Inferior parietal cortex (tissue), 1 donor: ENCODE measurements around the gene PHF21B.

Source experiments
- DNase-seq: peaks from one replicate; pipeline ENCODE4 v3.0.0-alpha.2; 2016; ENCODE audit errors: extremely low spot score

PHF21B gene

DNA sequence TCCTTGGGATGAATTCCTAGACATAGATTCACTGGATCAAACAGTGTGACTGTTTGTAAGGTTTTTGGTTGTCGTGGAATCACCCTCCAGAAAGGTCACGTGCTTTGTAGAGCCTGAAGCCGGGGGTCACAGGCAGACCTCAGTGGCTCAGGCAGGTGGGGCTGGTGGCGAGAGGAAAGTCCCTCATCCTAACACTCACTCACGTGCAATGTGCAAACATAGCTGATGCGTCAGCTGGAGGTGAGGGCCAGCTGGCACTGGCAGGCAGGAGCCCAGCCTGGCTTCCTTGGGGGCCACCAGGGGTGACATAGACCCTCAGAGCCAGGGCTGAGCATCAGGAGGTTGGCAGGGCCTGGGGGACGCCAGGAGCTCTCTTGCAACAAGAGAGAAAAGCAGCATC lies 167.4 kb downstream of the PHF21B start:
- DNase-seq = no peak

DNA sequence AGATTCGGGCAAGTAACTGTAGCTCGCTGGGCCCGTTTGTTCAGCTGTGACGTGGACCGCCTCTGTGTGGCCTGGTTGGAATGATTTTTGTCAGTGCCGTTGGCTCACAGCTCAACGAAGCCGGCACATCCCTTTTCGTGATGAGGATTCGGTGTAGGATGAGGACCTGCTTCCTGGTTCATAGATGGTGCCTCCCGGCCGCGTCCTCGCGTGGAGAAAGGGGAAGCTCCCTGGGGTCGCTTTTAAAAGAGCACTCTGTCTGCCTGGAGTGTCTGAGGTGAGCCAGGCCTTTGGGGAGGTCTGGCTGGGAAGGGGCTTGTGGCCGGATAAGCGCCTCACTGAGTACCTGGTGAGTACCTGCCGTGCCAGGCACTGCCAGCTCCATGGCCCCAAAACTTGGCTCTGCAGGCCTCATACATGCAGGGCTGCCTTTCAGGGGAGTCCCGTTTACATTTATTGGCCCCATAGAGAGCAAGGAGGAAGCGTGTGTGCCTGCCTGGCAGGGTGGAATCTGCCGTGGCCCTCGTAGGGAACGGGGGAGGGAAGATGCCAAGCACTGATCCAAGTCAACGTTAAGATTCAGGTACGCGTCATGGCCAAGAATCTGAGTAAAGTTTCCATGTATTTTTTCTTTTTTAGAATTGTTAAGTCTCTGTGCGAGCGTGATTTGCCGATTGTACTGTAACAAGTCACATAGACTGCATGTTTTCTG lies 169.0 kb downstream of the PHF21B start:
- no peak for DNase-seq

DNA sequence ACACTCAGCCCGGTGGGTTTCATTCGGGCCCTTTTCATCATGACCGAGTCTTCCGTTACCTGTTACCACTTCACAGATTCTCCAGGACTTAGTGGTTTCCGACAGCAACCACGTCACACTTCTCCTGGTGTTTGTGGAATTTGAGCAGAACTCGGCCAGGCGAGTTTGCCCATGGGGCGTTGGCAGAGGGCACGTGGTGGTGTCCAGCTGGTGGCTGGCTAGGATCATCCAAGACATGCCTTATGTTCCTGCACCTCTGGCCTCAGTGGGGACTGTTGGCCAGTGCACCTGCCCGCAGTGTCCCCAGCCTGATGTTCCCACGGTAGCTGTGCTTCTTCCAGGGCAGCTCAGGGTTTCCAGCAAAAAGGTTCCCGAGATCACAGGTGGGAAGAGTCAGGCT lies 170.1 kb downstream of the PHF21B start:
- no peak for DNase-seq

DNA sequence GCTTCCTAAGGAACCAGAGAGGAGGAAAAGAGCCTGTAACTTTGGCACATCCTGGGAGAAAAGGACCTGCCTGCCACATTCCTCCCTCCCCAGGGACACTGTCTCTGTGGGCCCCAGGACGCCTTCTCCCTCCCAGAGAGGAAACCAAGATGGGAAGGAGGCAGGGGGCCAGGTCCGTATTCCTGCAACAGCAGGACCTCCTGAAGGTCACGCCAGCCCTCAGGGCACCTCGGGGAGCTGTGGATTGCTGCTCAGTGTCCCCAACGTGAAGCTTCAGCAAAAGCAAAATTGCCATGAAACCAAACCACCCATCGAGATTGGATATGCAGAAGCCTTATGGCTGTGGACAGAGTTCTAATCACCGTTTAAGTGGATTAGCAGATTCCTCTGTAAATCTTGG lies 170.7 kb downstream of the PHF21B start:
- DNase-seq = no peak

DNA sequence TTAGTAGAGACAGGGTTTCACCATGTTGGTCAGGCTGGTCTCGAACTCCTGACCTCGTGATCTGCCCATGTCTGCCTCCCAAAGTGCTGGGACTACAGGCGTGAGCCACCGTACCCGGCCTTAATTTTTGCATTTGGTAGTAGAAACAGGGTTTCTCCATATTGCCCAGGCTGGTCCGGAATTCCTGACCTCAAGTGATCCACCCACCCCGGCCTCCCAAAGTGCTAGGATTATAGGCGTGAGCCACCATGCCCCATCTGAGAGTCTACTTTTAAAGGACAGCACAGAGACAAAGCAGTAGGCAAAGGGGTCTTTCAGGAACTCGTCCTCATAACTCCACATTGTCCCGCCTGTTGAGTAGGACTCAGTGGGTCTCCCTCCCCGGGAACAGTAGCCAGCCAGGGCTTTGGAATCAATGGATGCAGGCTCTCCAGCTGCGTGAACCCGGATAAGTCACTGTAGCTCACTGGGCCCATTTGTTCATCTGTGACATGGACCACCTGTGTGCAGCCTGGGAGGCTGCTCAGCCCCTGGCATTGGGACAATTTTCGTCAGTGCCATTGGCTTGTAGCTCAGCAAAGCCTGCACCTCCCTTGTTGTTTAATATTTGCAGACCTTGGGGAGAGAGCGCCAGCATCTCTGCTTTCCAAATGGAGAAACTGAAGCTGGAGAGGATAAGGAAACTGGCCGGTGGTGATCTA lies 171.3 kb downstream of the PHF21B start:
- no peak for DNase-seq

DNA sequence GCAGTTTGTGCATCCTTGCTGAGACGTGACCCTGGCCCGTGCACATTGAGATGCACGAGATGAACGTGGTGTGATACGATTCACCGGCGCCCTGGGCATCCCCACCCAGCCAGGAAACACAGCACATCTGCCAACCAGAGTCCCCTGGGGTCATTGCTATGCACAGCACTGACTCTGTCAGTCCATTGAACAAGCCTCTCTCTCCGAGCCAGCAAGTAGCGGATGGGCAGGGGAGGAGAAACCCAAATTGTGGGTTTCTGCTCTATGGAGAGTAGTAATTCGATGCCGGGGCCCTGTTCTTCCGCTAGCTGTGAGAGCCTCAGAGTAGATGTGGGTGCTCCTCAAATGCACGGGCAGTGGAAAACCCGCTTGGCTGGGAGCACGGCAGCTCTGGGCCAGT lies 172.3 kb downstream of the PHF21B start:
- no peak for DNase-seq

DNA sequence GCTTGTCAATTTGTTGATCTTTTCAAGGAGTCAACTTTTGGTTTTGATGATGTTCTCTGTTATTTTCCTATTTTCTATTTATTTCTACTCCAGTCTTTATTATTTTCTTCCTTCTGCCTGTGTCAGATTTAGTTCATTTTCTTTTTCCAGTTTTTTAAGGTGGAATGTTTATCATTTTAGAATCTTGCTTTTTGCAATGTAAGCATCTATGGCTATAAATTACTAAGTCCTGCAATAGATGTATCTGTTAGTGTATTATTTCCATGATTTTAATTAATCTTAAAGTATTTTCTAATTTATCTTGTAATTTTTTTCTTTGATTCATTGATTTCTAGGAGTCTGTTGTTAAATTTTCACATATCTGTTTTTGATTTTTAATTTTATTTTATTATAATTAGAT lies 175.7 kb downstream of the PHF21B start:
- DNase-seq = no peak

DNA sequence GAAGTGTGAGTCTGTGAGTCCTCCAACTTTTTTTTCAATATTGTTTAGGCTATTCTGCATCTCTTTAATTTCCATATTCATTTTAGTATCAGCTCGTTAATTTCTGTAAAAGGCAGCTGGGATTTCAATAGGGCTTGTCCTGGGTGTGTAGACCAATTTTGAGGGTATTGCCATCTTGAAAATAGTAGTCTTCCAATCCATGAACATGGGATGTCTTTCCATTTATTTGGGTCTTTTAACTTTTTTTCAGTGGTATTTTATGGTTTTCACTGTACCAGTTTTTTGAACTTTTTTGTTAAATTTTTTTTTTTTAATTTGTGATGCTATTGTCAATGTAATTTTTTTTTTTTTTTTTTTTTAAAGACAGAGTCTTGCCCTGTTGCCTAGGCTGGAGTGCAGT lies 177.9 kb downstream of the PHF21B start:
- no peak for DNase-seq
